ENCODE measurements around the gene CALHM3.
A peak's percentile ranks its signal among the peaks of the same experiment; 100 is the strongest.

Gene CALHM3

GRCh38 chr10:103497161-103497915 is 18.3 kb upstream of the CALHM3 start:
- no peaks in the 10 kb centered on the region for H3K9me3 ChIP-seq (ENCODE audit: control insufficient read depth, low read length)
- no peak overlapping the region for H3K27ac ChIP-seq (ENCODE audit: low read length, poor library complexity, severe bottlenecking)
- no peak overlapping the region for H4K8ac ChIP-seq (ENCODE audit: low read length)
- WGBS: 91% methylated on average over 7 of the region's 8 CpGs
- no peak overlapping the region for H4K91ac ChIP-seq (ENCODE audit: low read length)
- no peaks in the 10 kb centered on the region for H3K36me3 ChIP-seq (ENCODE audit: control insufficient read depth in 1 of 2, insufficient read depth in 2 of 2, low read depth in 1 of 2, low read length in 2 of 2)
- no peak overlapping the region for H3K4me2 ChIP-seq (ENCODE audit: low read length, poor library complexity, severe bottlenecking)
- no peak overlapping the region for H2BK15ac ChIP-seq (ENCODE audit: low read depth, poor library complexity, severe bottlenecking)
- no peak overlapping the region for H2BK120ac ChIP-seq (ENCODE audit: low read depth, low read length)
- H2AFZ ChIP-seq (ENCODE audit: low read depth, low read length): no peak overlapping the region
- peaks cover 18% of the 10 kb centered on the region for H3K4me1 ChIP-seq (ENCODE audit: control insufficient read depth, insufficient read depth, low read depth, low read length)
- no peak overlapping the region for H3K18ac ChIP-seq (ENCODE audit: low read depth in 1 of 2, low read length in 2 of 2)
- no peak overlapping the region for H2BK5ac ChIP-seq (ENCODE audit: low read depth, low read length, poor library complexity, severe bottlenecking)
- no peak for DNase-seq
- no peak overlapping the region for H3K23ac ChIP-seq (ENCODE audit: low read length in 2 of 2)
- peaks cover 76 to 81% of the 10 kb centered on the region in 2 experiments for H3K27me3 ChIP-seq (ENCODE audit: control insufficient read depth in 1 of 2, insufficient read depth in 1 of 2, low read length in 2 of 2)
- no peak overlapping the region for H3K4ac ChIP-seq (ENCODE audit: low read depth in 1 of 2, low read length in 2 of 2)
- H2BK12ac ChIP-seq (ENCODE audit: low read length in 2 of 2): no peak overlapping the region
- H3K79me1 ChIP-seq (replicated peaks; ENCODE audit: low read length, poor library complexity, severe bottlenecking): no peaks in the 10 kb centered on the region
- no peak overlapping the region for H3K4me3 ChIP-seq (ENCODE audit: insufficient read depth in 1 of 2, low read depth in 1 of 2, low read length in 2 of 2)
- no peak overlapping the region for H3K9ac ChIP-seq (ENCODE audit: low read length)
- H3K14ac ChIP-seq (ENCODE audit: low read length in 2 of 2): no peak overlapping the region
- no peak overlapping the region for H2AK5ac ChIP-seq (ENCODE audit: low read length, severe bottlenecking)

- H2BK120ac ChIP-seq (ENCODE audit: low read depth, low read length): no peak overlapping the region
- no peak overlapping the region for H3K27ac ChIP-seq (ENCODE audit: low read length, poor library complexity, severe bottlenecking)
- H3K9me3 ChIP-seq (ENCODE audit: control insufficient read depth, low read length): no peaks in the 10 kb centered on the region
- H2BK15ac ChIP-seq (ENCODE audit: low read depth, poor library complexity, severe bottlenecking): no peak overlapping the region
- no peak overlapping the region for H2AK5ac ChIP-seq (ENCODE audit: low read length, severe bottlenecking)
- no peak overlapping the region for H3K4me3 ChIP-seq (ENCODE audit: insufficient read depth in 1 of 2, low read depth in 1 of 2, low read length in 2 of 2)
- no peak overlapping the region for H3K9ac ChIP-seq (ENCODE audit: low read length)
- H4K8ac ChIP-seq (ENCODE audit: low read length): no peak overlapping the region
- no peak overlapping the region for H2AFZ ChIP-seq (ENCODE audit: low read depth, low read length)
- no peaks in the 10 kb centered on the region for H3K36me3 ChIP-seq (ENCODE audit: control insufficient read depth in 1 of 2, insufficient read depth in 2 of 2, low read depth in 1 of 2, low read length in 2 of 2)
- H3K4me1 ChIP-seq (ENCODE audit: control insufficient read depth, insufficient read depth, low read depth, low read length): peaks cover 33% of the 10 kb centered on the region
- no peak for DNase-seq
- no peak overlapping the region for H4K91ac ChIP-seq (ENCODE audit: low read length)
- no peak overlapping the region for H2BK5ac ChIP-seq (ENCODE audit: low read depth, low read length, poor library complexity, severe bottlenecking)
- no peak overlapping the region for H2BK12ac ChIP-seq (ENCODE audit: low read length in 2 of 2)
- no peak overlapping the region for H3K14ac ChIP-seq (ENCODE audit: low read length in 2 of 2)
- H3K27me3 ChIP-seq (ENCODE audit: control insufficient read depth in 1 of 2, insufficient read depth in 1 of 2, low read length in 2 of 2): peaks cover 59 to 66% of the 10 kb centered on the region in 2 experiments
- 100% methylated on average over 3 of the region's 3 CpGs for WGBS
- H3K23ac ChIP-seq (ENCODE audit: low read length in 2 of 2): no peak overlapping the region
- H3K4me2 ChIP-seq (ENCODE audit: low read length, poor library complexity, severe bottlenecking): no peak overlapping the region
- H3K18ac ChIP-seq (ENCODE audit: low read depth in 1 of 2, low read length in 2 of 2): no peak overlapping the region
- H3K4ac ChIP-seq (ENCODE audit: low read depth in 1 of 2, low read length in 2 of 2): no peak overlapping the region
- no peaks in the 10 kb centered on the region for H3K79me1 ChIP-seq (replicated peaks; ENCODE audit: low read length, poor library complexity, severe bottlenecking)
These were observed 16.3 kb upstream of the CALHM3 start for GRCh38 chr10:103495321-103495720.

- H3K27ac ChIP-seq (ENCODE audit: low read length, poor library complexity, severe bottlenecking): no peak overlapping the region
- peak overlapping the region; percentile 76 for H2BK15ac ChIP-seq (ENCODE audit: low read depth, poor library complexity, severe bottlenecking)
- peak overlapping the region; percentile 97 for H3K4me2 ChIP-seq (ENCODE audit: low read length, poor library complexity, severe bottlenecking)
- DNase-seq: no peak
- H4K91ac ChIP-seq (ENCODE audit: low read length): no peak overlapping the region
- WGBS: 1% methylated on average over 75 of the region's 92 CpGs
- H2BK120ac ChIP-seq (ENCODE audit: low read depth, low read length): peak overlapping the region; percentile 71
- peaks cover 53 to 60% of the 10 kb centered on the region in 2 experiments for H3K27me3 ChIP-seq (ENCODE audit: control insufficient read depth in 1 of 2, insufficient read depth in 1 of 2, low read length in 2 of 2)
- no peaks in the 10 kb centered on the region for H3K36me3 ChIP-seq (ENCODE audit: control insufficient read depth in 1 of 2, insufficient read depth in 2 of 2, low read depth in 1 of 2, low read length in 2 of 2)
- H3K79me1 ChIP-seq (replicated peaks; ENCODE audit: low read length, poor library complexity, severe bottlenecking): no peaks in the 10 kb centered on the region
- H4K8ac ChIP-seq (ENCODE audit: low read length): peak overlapping the region; percentile 16
- no peak overlapping the region for H3K9ac ChIP-seq (ENCODE audit: low read length)
- peak overlapping the region in 1 of 2 experiments; percentile 23 for H3K14ac ChIP-seq (ENCODE audit: low read length in 2 of 2)
- peak overlapping the region; percentile 6 to 20 for H3K18ac ChIP-seq (ENCODE audit: low read depth in 1 of 2, low read length in 2 of 2)
- H3K23ac ChIP-seq (ENCODE audit: low read length in 2 of 2): peak overlapping the region in 1 of 2 experiments; percentile 16
- no peak overlapping the region for H2BK12ac ChIP-seq (ENCODE audit: low read length in 2 of 2)
- H3K4me1 ChIP-seq (ENCODE audit: control insufficient read depth, insufficient read depth, low read depth, low read length): peaks cover 33% of the 10 kb centered on the region
- H3K4ac ChIP-seq (ENCODE audit: low read depth in 1 of 2, low read length in 2 of 2): no peak overlapping the region
- no peak overlapping the region for H2AK5ac ChIP-seq (ENCODE audit: low read length, severe bottlenecking)
- H3K9me3 ChIP-seq (ENCODE audit: control insufficient read depth, low read length): no peaks in the 10 kb centered on the region
- H2AFZ ChIP-seq (ENCODE audit: low read depth, low read length): no peak overlapping the region
- no peak overlapping the region for H2BK5ac ChIP-seq (ENCODE audit: low read depth, low read length, poor library complexity, severe bottlenecking)
- H3K4me3 ChIP-seq (ENCODE audit: insufficient read depth in 1 of 2, low read depth in 1 of 2, low read length in 2 of 2): peak overlapping the region; percentile 59 to 67
These were observed 15.2 kb upstream of the CALHM3 start for GRCh38 chr10:103493916-103494877.
